GM10266 (cell line): ENCODE results near the gene SFXN5.

ENCODE experiments used
- DNase-seq: peaks from one replicate; pipeline ENCODE4 v3.0.0; 2012; ENCODE audit errors: extremely low spot score
- TF ChIP-seq, protein P1 (sequence below): IDR thresholded peaks from 2 replicates; pipeline ENCODE4 v1.5.1; 2012; ENCODE audit warnings: mild to moderate bottlenecking, low read depth; ENCODE audit not compliant: control insufficient read depth, insufficient read depth; ENCODE audit errors: missing control alignments

The SFXN5 gene

GRCh38 chr2:72984172-72984671 lies 87.3 kb downstream of the SFXN5 start:
- TF ChIP-seq, protein P1, sequence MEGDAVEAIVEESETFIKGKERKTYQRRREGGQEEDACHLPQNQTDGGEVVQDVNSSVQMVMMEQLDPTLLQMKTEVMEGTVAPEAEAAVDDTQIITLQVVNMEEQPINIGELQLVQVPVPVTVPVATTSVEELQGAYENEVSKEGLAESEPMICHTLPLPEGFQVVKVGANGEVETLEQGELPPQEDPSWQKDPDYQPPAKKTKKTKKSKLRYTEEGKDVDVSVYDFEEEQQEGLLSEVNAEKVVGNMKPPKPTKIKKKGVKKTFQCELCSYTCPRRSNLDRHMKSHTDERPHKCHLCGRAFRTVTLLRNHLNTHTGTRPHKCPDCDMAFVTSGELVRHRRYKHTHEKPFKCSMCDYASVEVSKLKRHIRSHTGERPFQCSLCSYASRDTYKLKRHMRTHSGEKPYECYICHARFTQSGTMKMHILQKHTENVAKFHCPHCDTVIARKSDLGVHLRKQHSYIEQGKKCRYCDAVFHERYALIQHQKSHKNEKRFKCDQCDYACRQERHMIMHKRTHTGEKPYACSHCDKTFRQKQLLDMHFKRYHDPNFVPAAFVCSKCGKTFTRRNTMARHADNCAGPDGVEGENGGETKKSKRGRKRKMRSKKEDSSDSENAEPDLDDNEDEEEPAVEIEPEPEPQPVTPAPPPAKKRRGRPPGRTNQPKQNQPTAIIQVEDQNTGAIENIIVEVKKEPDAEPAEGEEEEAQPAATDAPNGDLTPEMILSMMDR = no peak

GRCh38 chr2:72983500-72984161 lies 87.9 kb downstream of the SFXN5 start:
- DNase-seq = no peak
- TF ChIP-seq, protein P1 = no peak

More at GRCh38 chr2:72984172-72984671, 87.3 kb downstream of the SFXN5 start:
- no peak for DNase-seq

DNA sequence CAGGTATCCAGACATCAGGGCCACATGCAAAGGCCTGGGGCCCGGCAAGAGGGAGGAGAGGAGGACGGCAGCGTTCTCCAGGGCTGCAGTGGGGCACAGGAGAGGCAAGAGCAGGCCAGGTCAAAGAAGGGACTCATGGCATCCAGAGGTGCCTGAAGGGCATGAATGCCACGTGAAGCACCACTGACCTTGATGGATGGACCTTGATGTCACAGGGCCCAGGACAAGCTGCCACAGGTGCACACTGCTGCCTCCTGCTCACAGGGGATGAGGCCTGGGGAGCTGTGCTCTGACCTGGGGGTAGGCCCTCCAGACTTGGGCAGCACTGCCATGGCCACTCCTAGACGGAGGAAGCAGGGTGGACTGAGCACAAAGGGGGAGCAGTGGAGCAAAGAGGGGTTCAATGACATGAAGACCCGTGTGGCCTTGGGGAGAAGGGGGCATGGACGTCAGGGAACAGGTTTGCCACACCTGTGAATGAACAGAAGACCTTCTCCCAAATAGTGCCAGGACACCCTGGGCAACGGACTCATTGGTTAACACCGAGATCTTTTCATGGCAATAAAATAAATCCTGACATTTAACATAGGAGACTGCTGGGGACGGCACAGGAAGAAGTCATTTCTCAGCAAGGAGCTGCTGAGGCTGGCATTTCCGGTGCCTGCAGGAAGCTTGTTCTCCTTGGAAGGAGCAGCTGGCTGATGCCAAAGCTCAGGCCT lies 88.6 kb downstream of the SFXN5 start:
- no peak for DNase-seq
- TF ChIP-seq, protein P1 = no peak

- TF ChIP-seq, protein P1 = no peak
- DNase-seq = no peak
Observed at GRCh38 chr2:72982219-72982618, 89.3 kb downstream of the SFXN5 start.

DNA sequence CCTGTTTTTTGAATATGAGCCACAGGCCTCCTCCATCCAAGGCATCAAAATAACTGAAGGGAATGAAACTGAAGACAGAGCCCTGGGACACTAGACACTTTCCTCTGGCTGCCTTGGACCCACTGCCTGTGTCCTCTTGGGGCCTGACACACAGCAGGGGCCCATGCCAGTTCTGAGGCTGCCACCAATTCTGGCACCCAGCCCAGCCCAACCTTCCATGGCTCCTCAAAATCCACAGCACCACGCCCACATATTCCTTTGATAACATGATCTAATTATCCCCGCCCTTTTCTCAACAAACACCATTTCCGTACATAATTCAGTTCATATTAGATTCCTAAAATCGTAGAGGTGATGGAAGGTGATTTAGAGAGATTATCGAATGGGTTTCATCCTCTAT lies 90.0 kb downstream of the SFXN5 start:
- TF ChIP-seq, protein P1 = no peak
- DNase-seq = no peak

GRCh38 chr2:72980535-72981217 lies 90.8 kb downstream of the SFXN5 start:
- DNase-seq = no peak
- TF ChIP-seq, protein P1 = no peak
